GM18498 (cell line): ENCODE data around the gene PTPRE.

Experiments
- ATAC-seq: cut with Tn5 transposase; IDR thresholded peaks from one replicate; pipeline ENCODE4 v1.9.1; 2021; ENCODE audit warnings: mild to moderate bottlenecking, moderate library complexity; ENCODE audit not compliant: unreplicated experiment

PTPRE gene

GRCh38 chr10:127905848-127906261, 1.0 kb upstream of the PTPRE start:
- ATAC-seq, result no peak

DNA sequence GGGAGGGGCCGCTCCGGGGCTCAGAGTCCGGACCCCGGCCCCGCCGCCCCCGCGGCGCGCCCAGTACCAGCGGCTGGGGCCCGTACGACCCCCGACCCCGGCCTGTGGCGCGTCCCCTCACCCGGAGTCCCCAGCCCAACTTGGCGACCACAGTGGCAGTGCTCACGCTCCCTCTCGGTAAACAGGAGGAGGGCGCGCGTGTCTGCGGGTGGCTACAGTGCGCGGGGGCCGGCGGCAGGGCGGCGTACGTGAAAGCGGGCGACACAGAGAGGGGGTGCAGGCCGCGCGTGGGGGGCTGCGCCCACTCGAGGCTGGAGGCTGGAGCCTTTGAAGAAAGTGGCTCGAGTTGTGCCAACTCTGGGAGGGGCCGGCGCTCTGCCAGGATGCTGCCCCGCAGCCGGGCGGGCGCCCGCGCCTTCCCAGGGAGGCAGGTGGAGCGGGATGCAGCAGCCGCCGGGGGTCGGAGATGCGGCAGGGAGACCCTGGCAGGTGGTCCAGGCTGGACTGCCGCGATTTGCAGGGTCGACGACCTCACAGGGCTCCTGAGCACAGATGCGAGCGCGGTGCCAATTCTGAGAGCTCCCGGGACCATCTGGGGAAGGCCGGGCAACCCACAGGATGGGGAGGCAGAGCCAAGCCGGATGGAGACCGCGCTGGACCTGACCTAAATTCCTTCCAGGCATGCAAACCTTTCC, 655 bp downstream of the PTPRE start:
- ATAC-seq, result peak; percentile 19

DNA sequence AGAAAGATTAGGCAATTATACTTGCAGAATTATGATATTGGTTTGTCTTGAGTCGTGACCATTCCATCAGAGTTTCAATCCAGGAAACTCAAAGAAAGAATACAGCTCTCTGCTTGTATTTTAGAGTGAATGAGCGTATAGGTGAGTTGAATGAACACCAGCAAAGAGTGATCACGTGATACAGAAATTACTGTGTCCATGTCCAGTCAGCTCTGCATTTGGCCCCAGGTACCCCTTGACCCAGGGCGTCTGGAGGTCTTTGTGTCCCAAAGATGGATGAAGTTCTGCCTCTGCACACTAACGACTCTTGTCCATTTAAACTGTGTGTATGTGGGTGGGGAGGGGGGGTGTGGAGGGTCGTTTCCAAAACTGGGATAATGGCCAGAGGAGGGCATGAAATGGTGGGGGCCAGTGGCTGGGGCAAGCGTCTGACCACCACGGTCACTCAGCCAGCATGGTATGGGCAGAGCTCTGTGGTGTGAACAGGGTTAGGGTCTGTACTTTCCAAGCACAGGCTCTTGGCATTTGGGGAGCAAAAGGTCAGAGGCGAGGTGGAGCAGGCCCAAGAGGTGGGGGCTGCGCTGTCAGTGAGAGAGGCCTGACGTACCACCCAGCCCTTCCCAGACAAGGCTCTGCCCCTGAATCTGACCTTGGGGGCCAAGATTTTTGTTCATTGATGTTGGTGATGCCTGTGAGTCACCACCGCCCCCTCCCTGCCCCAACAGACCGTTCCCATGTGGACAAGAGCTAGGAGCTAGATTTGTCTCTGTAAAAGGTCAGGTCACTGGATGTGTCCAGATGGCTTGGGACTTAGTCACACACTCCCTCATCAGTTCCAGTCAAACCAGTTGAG, 1.4 kb downstream of the PTPRE start:
- no peak for ATAC-seq

- no peak for ATAC-seq
These were observed 2.0 kb downstream of the PTPRE start for GRCh38 chr10:127908959-127909267.

- ATAC-seq, result no peak
These were observed 3.0 kb downstream of the PTPRE start for GRCh38 chr10:127909716-127910463.

DNA sequence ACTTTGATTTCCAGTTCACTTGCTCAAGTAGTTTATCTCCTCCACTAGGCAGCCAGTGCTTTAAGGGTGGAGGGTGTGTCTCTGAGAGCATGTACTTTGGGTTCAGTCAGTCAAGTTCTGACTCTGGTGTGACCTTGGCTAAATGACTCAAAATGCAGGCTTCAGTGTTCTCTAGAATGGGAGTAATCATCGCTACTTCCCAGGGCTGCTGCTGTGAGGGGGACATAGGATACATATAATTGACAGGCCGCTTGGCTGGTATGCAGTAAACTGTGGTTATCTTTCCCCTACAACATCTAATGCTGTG, 3.5 kb downstream of the PTPRE start:
- no peak for ATAC-seq

GRCh38 chr10:127911218-127911866, 4.4 kb downstream of the PTPRE start:
- no peak for ATAC-seq

- no peak for ATAC-seq
These were observed 5.0 kb downstream of the PTPRE start for GRCh38 chr10:127911867-127912257.

GRCh38 chr10:127912607-127913367, 5.9 kb downstream of the PTPRE start:
- no peak for ATAC-seq

- ATAC-seq, result no peak
These were observed 6.5 kb downstream of the PTPRE start for GRCh38 chr10:127913368-127913759.

- ATAC-seq, result no peak
These were observed 8.4 kb downstream of the PTPRE start for GRCh38 chr10:127915324-127915723.

DNA sequence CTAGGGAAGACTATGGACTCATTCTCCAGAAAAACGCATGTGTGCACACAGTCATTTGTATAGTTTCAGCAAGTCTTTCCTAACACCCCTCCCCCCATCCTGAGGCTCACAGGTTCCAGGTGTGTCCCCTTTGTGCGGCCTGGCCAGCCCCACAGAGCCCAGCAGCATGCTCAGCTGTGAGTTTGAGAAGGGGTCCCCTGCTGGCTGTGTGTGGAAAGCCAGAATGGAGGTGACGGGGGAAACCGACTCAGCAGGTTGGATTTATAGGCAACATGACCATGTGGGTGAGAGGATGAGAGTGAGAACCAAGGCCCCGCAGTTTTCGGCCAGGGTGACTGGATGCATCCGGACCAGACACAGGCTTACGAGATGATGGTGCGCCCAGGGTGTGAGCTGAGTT, 9.9 kb downstream of the PTPRE start:
- no peak for ATAC-seq

DNA sequence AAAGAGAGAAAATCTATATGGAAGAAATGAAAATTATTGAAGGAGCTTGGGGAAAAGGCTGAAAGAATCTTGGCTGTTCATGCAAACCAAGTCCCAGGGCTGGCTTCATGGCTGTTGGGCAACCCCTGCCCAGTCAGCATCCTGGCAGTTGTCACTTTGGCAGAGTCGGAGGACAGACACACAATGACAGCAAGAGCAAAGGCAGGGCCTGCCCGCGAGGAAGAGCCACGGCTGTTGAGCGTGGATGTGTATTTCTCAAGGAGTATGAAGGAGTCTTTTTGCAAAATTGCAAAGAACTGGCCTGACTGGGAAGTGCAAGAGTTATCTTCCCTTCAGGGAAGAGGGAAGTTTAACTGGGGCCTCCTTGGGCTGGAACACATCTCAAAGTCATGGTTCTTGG, 11.7 kb downstream of the PTPRE start:
- ATAC-seq, result no peak

DNA sequence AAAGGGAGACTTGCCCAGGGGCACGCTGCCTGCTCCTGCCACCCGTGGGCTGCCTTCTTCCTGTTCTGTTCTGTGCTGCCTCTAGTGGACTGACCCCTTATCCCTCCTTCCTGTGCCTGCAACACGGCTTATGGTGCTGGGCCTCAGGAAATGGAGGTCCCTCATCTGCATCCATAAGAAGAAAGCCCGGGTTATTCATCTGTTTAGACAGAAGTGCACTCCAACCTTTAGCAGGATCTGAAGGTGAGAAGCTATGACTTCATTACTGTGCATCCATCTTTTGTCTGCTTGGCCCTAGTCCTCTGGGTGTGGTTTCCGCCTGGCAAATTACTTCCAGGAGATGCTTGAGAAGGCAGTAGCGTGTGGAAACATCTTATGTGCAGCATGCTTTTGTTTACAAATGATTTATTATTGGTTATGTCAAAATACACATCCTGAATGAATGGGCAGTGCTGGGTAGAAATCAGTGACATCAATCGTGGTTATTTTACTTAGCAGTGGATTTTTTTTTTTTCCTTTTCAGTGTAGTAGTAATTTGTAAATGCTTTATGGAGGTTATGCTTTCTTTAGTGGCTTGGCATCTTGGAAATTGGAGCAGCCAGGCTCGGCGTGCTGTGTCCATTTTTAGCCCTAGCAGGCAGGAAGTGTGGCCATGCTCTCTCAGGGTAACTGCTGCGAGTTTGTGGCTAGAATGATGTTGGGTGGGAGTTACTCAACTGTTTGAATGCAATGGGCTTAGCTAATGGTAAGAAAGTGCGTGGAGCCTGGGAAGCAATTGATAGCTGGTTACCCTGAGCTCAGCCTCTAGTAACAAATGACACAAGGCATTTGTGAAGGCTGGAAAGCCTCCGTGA, 12.7 kb downstream of the PTPRE start:
- ATAC-seq, result no peak

DNA sequence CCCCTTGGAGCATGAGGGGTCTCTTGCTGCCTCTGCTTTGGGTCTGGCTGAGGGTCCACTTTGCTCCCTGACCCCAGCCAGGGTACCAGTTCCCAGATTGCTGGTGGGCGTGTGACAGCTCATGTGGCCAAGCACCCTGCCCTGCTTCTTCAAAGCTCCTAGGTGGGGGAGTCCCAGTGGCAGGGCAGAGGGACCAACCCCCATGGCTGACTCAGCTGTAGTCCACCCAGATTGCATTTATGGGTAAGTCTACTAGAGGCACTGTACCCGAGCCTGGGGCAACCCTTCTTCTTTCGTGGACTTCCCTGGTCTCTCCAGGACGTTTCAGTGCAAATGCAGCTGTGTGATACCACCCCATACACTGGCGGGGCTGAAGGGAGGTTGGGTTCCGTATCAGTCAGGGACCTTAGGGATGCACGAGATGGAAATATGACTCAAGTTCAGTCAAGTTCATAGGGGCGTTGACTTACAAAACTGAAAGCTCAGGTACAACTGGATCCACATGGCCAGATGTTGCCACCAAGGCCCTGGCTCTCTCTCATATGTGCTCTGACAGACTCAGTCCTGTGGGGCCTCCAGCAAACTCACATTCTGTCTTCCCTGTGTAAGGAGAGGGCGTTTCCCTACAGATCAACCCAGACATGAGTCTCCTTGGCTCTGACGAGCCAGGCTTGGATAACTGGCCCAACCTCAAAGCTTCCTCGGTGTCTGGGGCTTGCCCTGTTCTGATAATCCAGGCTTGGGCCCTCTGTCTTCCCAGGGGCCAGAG, 13.6 kb downstream of the PTPRE start:
- ATAC-seq, result no peak

DNA sequence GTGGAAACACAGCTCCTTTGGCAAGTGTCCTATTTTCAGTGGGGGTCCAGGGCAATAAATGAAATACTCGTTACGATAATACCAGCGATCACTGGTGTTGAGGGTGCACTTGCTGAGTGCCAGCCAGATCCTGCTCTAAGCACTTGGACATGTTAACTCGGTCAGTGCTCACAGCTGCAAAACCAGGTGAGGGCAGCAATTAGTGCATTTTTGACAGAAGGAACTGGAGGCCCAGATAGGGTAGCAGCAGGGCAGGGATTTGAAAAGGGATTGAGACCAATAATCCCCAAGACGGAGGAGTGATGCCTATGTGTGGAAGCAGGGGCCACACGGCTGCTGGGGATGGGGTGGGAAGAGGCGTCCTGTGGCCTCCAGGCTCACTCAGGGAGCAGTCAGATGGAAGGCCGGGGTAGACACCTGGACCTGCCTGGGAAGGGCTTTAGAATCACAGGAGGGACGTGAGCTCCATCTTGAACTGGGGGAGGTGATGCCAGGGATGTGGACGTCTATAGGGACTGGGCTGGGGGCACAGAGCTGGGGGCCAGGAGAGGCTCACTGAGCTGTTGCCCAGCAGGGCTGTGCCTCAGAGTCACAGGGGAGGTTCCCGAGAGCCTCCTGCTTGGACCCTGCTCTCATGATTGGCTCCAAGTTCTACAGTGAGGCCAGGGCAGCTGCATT, 14.3 kb downstream of the PTPRE start:
- ATAC-seq, result no peak

DNA sequence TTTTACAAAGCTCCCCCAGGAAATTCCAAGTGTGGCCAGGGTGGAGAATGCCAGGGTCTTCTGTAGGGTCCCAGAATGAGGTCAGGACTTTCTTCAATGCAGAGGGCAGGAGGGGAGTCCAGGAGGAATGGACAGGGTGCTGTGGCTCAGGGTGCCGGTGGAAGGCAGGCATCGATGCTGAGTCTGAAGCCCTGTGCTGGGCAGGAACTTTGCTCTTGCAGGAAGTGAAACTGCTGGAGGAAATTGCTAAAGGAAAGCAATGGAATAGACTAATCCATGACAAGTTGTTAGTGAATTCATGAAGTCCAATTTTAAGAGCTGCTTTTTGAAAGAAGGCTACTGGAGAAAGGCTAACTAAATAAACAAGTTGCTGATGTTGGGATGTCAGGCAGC, 14.8 kb downstream of the PTPRE start:
- ATAC-seq, result no peak

DNA sequence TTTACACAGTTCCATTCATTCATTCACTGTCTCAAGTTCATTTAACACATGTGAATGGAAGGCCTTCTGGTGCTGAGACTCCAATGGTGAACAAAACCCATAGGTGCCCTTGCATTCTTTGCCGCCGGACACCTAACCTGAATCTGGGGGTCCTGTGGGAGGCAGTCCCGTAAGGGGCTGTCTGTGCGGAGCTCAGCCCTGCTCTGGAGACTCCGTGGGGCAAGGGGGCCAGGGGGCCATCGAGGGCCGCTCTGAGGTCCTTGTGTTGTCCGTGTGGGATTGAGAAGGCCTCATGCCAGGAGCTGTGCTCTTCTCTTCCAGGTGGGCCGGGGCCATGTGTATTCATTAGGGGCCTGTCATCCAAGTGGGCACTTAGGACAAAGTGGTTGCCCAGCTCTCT, 15.3 kb downstream of the PTPRE start:
- ATAC-seq, result no peak
